Dedifferentiated amniotic fluid mesenchymal stem cell (primary cell): Measurements from ENCODE around the gene TCN2.
"Not testable (repeated sequence)": the region's sequence is repeated elsewhere in the genome, so short reads cannot be mapped to it uniquely, and the experiment has no call there.

Experiments
- DNase-seq: peaks from one replicate; pipeline ENCODE4 v3.0.0-alpha.2; 2016; ENCODE audit errors: extremely low spot score

The TCN2 gene

DNA sequence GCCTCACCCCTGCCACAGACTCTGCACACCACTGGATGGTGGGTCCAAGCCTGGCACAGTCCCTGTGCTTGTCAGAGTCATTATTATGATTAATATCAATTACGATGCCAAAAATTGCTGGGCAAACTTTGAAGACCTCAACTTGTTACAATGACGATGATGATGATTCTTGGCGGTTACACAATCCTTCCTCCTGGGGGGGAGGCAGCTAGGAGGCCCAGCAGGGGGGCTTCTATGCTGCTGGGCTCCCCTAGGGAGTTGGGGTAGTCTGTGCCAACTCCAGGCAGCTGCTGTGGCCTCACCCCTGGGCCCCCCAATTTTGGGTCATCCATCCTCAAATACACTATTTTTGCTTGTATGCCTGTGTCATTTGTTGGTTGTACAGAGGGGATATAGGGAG lies 40.6 kb downstream of the TCN2 start:
- no peak for DNase-seq

DNA sequence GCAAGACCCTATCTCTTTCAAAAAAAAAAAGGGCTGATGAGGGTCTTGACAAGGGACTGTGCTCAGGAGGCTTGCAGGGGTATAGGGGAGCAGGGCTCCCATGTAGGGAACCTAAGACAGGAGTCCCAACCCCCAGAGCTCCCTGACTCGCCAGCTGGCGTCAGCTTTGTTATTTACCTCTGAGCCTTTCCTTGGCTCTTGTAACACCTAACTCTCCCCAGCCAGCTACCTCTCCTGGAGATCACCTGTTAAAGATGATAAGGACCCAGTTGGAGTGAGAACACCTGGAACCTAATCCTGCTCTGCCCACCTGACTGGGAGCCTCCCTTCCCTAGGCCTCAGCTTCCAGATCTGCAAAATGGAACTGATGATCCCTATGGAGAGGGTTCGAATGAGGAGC lies 41.9 kb downstream of the TCN2 start:
- no peak for DNase-seq

DNA sequence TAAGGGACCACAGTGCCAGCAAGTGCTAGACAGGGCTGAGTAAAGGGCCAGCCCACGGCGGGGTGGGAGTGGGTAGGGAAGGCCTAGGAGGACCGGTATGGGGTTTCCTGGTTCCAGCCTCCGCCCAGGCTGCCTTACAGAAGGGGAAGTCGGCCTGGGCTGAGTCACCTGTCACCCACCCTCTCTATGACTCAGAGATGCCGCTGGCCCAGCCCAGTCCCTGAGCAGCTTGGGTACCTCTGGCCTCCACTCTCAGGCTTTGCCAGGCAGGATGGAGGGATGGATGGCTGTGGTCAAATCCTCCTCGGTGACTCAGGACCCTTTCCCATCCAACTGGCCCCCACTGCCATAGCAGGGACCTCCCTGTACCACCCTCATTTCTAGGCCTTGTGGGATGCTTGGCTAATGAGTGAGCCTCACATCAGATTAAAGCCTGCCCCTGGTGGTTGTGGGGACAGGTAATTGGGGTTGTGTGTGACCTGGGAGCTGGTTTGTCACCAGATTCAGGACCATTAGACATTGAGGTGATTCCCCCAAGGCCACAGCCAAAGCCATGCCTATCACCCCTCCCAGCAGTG lies 42.5 kb downstream of the TCN2 start:
- peak; percentile 39 for DNase-seq

DNA sequence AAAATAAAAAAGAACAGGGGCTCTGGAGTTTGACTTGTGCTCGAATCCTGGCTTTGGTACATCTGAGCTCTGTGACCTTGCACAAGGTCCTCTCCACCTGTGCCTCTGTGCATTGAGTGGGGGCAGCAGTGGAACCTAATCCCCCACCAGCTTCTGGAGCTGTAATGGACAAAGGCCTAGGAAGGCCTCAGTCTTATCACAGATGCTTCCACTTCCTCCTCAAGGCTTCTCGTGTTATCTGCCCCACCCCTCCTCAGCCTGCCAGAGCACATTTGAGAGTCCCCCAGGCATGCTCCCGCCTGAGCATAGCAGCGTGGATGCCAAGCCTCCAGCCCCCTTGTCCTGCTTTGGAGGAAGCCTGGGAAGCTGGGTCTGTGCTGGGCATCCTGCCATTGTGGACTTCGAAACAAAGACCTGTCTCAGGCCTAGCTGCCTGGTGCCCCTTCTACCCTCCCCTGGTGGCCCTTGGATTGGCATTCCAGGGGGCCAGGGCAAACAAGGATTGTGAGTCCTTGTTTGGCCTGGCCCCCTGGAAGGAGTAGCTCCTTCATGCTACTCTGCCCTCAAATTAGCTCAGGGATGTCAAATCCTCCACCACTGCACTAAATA lies 43.6 kb downstream of the TCN2 start:
- no peak for DNase-seq

DNA sequence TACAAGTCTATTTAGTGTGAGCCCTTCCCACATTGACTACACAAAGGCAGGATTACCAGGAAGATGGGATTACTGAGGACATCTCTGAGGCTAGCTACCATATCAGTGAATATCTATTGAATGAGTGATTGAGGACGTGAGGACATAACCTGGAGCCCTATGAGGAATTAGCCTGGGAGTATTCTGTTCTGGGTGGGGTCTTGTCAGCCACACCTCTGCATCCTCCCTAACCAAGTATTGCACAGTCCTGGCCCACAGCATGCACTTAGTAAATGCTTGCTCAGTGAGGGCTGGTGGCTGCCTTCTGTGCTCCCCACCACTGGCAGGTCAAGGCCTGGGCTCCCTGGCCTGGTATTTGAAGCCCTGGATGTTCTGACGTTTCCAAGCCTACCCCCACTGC lies 45.9 kb downstream of the TCN2 start:
- DNase-seq, result no peak

DNA sequence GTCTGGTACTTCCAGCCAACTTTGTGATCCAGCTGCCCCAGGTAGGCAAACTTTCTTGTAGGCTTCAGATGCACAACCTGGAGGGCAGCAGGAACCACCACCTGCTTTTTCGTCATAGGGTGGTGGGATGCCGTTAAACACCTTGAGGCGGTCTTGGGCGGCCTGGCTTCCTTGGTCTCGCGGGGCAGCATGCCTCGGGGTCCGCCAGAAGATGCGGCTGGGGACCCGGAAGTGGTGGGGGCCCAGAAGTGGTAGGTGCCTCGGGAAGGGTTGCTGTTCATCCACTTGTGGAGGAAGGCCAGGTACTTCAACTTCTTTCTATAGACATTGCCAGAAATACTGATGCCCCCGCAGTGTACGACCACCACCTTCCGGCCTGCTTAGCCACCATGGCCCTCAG lies 47.4 kb downstream of the TCN2 start:
- no peak for DNase-seq

DNA sequence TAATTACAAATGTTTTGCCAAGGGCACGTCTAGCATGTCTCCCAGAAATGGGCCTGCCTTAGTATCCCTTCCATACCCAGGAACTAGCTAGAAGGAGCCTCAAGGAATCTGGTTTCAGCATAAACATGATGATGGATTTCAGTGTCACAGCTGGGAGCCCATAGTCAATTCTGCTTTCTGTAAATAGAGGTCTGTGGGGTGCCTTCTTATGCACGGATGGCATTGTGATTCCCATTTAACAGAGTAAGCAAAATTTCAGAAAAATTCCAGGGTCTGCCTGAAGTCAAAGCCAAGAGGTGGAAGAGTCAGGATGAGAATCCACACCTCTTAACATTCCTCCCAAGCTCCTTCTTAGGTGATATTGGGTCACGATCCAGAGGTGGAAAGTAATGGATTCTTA lies 48.6 kb downstream of the TCN2 start:
- no peak for DNase-seq

DNA sequence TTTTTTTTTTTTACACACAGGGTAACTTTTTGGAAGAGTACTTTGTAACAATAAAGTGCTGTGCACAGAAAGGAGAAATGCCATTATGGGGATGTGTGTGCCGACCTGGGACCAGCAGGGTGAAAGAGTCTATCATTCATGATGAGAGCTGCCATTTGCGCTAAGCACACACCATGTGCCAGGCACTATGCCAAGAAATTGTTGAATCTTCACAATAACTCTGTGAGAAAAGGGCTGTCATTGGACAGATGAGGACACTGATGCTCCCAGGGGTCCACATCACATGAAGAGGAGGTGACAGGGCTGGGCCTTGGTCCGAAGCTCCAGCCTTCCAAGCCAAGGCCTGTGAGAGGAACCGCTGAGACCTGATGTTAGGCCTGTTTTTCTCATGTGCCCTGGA lies 55.1 kb downstream of the TCN2 start:
- no peak for DNase-seq

DNA sequence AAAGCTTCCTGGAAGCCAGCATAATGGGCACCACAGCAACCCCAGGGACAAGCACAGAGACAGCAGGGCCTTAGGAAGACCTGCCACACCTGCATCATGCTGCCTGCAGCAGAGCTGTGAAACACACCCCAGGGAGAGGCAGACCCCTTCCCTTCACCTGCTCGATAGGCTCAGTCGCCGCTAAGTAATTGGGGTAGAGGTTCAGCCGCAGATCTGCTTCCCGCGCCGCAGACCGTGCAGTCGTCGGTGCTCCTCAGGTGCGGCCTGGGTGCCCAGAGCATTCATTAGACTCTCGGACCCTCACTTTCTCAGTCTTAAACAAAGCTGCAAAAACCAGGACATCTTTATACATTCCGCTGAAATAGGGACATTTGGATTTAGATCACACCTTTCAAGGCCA lies 57.8 kb downstream of the TCN2 start:
- no peak for DNase-seq

DNA sequence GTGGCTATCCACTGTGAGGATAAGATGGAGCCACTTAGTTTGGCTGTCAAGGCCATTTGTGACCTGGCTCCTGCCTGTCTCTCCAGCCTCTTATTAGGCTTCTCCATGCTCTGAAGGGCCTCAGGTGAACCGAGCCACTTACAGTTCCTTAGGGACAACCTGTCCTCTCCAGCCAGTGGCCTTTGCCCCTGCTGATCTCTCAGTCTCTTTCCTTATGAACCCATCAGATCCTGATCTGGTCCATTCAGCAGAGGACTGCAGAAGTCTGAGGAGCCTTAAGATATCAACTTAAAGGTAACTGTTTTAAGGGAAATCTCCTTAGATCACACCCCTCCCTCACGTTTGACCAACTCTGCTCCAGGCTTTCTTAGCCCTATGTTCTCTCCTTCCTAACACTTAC lies 58.3 kb downstream of the TCN2 start:
- DNase-seq, result no peak

DNA sequence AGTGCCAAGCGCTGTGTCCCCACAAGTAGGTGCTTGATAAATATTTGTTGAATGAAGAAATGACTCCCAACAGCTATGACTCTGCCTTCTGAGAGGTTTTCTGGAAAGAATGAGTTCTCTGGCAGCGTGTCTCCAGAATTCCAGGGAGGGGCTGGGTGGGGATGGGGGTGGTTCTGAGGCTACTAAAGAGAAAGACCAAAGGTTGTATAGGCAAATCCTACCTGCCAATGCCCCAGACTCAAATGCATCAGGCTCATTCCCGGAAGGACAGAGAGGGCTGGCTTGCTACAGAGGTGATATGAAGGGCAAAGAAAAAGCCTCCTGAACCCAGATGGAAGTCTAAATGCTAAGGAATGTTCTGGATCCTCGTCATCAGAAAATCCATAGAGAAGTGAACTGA lies 58.8 kb downstream of the TCN2 start:
- DNase-seq, result no peak

DNA sequence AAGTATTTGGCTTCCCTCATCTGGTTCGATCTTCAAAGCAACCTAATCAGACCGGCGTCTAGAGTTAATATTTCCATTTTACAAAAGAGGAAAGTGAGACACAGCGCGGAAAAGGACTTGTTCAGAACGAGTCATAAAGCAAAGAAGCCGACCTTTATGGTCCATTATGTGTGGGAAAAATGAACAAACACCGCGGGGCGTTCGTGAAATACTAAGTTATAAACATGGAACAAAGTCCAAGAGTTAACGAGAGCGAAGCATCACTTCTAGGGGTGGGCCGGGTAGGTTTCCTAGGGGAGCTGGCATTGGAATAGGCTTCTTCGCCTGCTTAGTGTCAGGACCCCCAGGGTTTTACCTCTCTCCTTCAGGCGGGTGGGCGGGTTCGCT lies 60.1 kb downstream of the TCN2 start:
- no peak for DNase-seq

DNA sequence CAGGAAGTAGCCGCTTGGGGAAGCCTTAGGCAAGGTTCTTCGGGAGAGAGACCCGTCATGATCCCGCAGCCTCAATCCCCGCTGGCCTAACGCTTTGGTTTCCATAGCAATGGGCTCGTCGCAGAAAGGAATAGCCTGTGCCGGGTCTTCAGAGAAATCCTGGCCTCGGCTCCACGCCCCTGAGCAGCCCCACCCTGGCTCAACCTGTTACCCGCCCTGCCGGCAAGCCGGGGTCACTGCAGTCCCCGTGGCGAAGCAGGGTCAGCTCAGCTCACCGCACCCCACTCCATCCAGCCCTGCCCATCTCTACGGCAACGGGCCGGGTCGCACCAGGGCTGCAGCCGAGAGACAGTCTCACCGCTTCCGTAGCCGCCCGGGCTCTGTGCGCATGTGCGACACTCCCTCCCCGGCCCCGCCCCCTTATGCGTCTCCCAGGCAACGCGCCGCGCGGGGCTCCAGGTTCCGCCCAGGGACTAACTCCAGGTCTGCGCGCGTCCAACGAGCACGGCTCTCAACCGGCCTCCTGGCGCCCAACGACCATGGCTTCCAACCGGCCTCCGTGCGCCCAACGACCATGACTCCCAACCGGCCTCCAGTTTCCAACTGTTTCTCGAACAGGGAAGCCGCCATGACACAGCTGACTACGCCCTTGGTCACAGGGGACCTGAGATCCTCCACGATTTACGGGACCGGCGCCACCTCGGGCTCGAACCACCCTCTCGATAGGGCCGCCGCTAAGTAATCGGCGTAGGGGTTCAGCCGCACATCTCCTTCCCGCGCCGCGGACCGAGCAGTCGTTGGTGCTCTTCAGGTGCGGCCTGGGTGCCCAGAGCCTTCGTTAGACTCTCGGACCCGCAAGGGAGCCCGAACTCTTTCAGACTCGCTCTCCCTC lies 60.8 kb downstream of the TCN2 start, which contains the start of gene DUSP18:
Gene DUSP18, minus strand, starts transcription at position 382 of the 892 bp plus-strand sequence. CDS start 3,872 bp downstream, outside the sequence.
- DNase-seq, result peak; percentile 82

DNA sequence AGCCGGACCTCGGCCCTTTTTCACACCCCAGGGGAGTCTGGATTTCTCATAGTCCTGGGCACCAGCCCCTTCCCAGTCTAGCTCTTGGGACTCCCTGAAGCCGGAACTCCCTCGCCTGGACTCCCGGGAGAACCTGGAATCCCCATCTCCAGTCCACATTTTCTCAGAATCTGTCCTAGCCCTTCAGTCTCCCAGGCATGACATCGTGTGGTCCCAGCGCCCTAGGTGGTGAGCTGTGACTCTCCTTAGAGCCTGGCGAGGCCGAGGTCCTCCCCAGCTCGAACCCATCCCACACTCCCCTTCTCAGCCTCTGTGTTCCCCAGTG lies 61.4 kb downstream of the TCN2 start:
- DNase-seq, result no peak

DNA sequence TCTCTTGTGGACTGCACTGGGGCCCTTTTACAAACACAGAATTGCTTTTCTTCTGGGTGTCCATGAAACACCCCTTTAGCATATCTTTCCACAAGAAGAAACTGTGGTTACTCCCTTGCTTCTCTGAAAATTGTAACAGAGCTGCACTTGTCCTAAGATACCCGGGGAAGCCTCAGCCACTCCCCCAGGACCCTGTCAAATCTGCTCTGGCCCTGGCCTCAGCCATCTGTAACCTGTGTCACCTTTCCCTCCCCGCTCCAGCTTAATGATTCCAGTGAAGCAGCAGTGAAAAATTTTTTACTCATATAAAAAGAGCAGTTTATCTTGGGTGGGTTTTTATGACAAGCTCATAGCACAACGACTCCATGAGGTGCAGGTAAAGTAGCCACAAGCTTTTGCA lies 64.1 kb downstream of the TCN2 start:
- no peak for DNase-seq

DNA sequence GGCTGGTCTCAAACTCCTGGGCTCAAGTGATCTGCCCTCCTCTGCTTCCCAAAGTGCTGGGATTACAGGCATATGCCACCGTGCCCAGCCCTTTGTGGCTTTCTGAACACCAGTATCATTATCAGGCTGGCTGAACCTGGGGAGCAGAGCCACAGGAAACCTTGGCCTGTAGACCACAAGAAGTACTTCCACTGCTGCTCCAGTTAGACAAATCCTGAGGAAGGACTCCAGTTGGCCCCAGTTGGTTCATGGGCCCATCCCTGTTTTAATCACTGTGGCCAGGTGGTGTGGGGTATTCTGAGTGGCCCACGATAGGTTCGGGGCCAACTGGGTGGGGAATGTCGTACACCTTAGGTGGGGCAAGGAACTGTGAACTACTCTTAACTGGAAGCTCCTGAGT lies 66.2 kb downstream of the TCN2 start:
- no peak for DNase-seq

DNA sequence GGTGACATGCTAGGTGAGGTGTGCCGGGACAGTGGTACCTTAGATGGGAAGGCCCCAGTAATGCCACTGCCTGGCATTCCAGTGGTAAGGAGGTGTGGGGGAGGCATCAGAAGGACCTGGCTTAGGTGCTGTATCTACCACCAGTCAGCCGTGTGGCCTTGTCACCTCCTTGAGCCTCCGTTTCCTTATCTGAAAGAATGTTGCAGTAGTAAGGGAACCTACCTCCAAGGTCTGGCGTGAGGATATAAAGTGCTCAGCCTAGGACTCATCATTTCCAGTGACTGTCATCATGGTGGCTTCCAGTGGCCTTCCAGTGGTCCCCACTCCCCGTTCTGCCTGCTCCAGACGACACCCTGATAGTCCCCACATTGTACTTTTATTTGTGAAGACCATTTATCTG lies 67.5 kb downstream of the TCN2 start:
- no peak for DNase-seq

DNA sequence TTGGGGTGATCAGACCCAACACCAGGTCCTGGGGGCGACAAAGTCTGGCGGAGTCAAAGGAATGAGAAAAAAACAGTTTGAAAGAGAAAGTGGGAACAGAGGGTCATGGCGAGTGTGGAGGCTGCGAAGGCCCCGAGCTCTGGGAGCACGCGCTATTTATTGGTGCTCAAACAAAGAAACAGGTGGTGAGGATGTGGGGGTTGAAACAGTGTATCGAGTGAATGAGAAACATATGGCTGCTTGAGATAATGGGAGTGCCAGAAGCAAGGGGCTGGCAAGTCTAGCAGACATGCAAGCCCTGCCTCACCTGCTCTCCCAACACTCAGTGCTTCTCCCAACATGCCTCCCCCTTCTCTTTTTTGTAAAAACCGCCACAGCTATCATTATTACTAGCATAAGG lies 68.5 kb downstream of the TCN2 start:
- no peak for DNase-seq

DNA sequence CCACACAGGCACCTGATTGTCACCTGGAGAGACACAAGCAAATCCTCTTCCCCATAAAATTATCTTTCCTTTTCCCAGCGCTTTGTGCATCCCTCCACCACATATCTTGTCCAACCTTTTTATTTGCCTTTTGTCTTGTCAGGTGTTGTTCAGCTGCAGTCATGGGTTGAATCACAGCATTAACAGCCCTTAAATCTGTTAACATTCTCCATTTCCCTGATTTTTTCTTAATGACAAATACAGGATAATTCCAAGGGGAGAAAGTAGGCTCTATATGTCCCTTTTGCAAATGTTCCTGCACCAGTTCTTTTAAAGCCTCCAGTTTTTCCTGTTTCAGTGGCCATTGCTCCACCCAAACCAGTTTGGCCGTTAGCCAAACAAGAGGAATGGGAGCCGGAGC lies 69.6 kb downstream of the TCN2 start:
- not testable (repeated sequence) for DNase-seq
